HG03097 (cell line): Measurements from ENCODE around the gene FBXW10.
"Not testable (repeated sequence)": the region's sequence is repeated elsewhere in the genome, so short reads cannot be mapped to it uniquely, and the experiment has no call there.

ENCODE experiments used
- ATAC-seq: cut with Tn5 transposase; IDR thresholded peaks from one replicate; pipeline ENCODE4 v1.9.1; 2021; ENCODE audit not compliant: unreplicated experiment, low FRiP score

Gene FBXW10

GRCh38 chr17:18821430-18821829 lies 77.6 kb downstream of the FBXW10 start:
- ATAC-seq: not testable (repeated sequence)

GRCh38 chr17:18827613-18828012 lies 83.8 kb downstream of the FBXW10 start:
- ATAC-seq: not testable (repeated sequence)
